Stromal cell of bone marrow (primary cell): ENCODE measurements around the gene ASCC2.
"Not testable (repeated sequence)": the region's sequence is repeated elsewhere in the genome, so short reads cannot be mapped to it uniquely, and the experiment has no call there.

Experiments used
- DNase-seq: peaks from one replicate; pipeline ENCODE4 v3.0.0-alpha.2; 2012; ENCODE audit warnings: low read depth

Gene ASCC2, protein sequence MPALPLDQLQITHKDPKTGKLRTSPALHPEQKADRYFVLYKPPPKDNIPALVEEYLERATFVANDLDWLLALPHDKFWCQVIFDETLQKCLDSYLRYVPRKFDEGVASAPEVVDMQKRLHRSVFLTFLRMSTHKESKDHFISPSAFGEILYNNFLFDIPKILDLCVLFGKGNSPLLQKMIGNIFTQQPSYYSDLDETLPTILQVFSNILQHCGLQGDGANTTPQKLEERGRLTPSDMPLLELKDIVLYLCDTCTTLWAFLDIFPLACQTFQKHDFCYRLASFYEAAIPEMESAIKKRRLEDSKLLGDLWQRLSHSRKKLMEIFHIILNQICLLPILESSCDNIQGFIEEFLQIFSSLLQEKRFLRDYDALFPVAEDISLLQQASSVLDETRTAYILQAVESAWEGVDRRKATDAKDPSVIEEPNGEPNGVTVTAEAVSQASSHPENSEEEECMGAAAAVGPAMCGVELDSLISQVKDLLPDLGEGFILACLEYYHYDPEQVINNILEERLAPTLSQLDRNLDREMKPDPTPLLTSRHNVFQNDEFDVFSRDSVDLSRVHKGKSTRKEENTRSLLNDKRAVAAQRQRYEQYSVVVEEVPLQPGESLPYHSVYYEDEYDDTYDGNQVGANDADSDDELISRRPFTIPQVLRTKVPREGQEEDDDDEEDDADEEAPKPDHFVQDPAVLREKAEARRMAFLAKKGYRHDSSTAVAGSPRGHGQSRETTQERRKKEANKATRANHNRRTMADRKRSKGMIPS

GRCh38 chr22:29837741-29838598, at the start of gene ASCC2:
Gene ASCC2, minus strand, starts transcription at chr22:29838274. Its CDS starts 5,949 bp downstream, at chr22:29832325.
- DNase-seq: peak; percentile 92

DNA sequence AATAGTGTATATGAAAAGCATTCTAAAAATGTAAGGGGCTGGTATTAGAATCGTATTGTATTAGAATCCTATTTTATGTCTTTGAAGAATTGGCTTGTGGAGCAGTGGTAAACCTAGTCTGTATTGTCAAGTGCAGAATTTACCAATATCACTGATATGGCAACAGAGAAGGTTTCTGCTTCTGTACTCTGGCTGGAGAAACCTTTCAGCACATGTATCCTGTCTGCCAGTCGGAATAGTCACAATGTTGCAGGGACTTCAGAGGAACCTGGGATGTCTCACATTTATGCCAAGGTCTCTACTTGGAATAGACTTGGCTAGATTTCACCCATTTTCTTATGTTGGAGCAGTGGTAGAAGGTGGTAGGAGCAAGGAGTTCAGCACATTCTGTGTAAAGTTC, 49.3 kb upstream of the ASCC2 start:
- DNase-seq: no peak

GRCh38 chr22:29886596-29886995, 48.5 kb upstream of the ASCC2 start:
- DNase-seq: no peak

- no peak for DNase-seq
Observed at GRCh38 chr22:29885610-29886009, 47.5 kb upstream of the ASCC2 start.

DNA sequence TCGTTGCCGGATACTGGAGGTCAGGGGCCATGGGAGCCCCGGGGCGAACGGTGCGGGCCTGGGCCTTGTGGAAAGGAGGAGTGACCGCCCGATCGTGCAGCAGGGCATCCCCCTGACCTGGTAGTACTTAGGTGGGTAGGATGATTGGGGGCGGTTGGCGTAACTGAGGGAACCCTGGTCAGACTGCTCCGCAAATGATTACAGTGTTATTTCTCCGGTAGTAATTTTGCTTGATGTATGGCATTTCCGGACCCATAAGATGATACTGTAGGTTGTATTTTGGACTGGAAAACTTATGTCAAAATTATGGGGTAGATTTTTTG, 45.7 kb upstream of the ASCC2 start:
- DNase-seq: peak; percentile 3

GRCh38 chr22:29883045-29883774, 45.1 kb upstream of the ASCC2 start, which contains the start of gene MTMR3:
Gene MTMR3, plus strand, starts transcription at chr22:29883174. Its CDS starts 87,886 bp downstream, at chr22:29971060.
- peak; percentile 67 for DNase-seq

DNA sequence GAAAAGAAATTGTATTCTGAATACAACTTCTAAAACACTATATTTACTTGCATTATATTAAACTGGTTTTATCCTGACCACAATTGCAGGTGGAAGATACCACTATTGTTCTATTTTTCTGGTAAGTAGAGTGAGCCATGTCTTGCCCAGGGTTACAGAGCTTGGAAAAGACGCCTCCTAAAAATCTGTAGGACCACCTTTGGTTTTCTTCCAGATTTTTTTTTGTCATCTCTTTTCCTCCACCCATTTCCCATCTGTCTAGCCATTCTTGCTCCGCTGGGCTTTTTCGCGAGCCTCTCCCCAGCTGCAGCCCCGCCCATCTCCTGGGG, 44.6 kb upstream of the ASCC2 start:
- DNase-seq: no peak

DNA sequence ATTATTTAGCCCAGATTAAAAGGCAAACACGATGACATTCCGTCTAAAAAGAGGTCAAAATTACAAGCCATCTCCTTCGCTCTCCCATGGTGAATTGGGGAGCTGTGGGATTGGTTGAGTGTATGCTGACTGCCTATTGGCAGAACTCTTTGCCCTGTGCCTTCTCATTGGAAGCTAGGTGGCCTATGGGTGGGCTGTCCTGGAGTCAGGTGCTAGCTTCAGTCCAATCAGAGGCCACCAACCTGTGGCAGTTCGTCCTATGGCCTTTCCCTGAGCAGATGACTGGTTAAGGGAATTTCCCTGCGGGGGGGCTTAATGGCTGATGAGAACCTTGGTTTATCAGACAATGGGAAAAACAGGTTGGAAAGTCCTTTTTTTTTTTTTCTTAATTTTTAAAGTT, 41.7 kb upstream of the ASCC2 start:
- DNase-seq: no peak

GRCh38 chr22:29877620-29878019, 39.5 kb upstream of the ASCC2 start:
- peak; percentile 86 for DNase-seq

DNA sequence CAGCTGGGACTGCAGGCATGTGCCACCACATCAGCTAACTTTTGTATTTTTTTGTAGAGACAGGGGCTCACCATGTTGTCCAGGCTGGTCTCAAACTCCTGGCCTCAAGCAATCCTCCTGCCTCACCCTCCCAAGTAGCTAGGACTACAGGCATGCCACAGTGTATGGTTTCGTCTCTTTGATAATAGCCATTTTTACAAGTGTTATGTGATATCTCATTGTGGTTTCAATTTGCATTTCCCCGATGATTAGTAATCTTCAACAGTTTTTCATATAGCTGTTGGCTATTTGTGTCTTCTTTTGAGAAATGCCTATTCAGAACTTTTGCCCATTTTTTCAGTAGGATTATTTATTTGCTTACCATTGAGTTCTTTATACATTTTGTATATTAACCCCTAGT, 35.9 kb upstream of the ASCC2 start:
- DNase-seq: no peak

DNA sequence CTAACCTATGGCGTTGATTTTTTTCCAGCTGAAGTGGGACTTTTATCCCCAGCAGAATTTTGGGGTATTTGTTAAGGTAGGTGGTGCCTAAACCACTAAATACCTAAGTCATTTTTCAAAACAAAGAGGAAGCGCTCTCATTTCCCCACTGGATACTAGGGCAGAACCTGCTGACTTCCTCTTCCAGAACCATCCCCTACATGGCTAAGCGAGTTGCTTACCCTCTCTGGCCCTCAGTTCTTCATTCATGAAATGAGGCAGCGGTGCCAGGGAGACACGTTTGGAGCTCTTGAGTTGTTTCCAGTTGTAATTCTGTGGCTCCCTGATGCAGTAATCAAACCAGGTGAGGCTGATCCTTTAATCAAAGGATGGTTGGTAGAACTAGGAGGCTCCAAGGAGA, 34.9 kb upstream of the ASCC2 start:
- no peak for DNase-seq

- DNase-seq: no peak
Observed at GRCh38 chr22:29872144-29872893, 34.2 kb upstream of the ASCC2 start.

- DNase-seq: no peak
Observed at GRCh38 chr22:29871684-29872083, 33.6 kb upstream of the ASCC2 start.

DNA sequence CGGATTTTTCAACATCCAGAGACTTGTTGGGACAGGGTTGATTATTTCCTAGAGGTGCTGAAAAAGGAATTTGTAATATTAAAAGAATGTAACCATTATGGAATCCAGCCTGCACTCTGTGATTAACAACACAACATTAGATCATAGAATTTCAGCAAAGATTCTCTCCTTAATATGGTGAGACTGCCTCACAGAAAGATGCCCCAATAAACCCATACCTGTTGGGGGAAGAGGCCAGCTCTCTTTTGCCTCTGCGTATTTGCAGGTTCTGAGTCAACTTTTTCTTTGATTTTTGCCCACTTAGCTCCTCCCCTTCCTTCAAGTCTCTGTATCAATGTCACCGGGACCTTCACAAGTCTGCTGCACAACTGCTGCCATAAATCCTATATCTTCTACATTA, 32.5 kb upstream of the ASCC2 start:
- DNase-seq: no peak

GRCh38 chr22:29867851-29868250, 29.8 kb upstream of the ASCC2 start:
- DNase-seq: no peak

DNA sequence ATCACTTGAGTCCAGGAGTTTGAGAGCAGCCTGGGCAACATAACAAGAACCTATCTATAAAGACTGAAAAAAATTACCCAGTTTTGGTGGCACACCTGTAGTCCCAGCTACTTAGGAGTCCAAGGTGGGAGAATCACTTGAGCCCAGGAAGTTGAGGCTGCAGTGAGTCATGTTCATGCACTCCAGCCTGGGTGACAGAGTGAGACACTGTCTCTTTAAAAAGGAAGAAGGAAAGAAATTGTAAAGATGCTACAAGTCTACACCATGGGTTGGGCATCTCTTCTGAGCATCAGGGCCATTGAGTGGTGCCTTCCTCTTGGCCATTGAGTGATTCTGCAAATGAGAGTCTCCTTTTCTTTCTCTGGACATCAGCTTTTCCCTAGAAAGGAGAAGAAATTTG, 29.2 kb upstream of the ASCC2 start:
- no peak for DNase-seq

- DNase-seq: not testable (repeated sequence)
Observed at GRCh38 chr22:29865572-29865971, 27.5 kb upstream of the ASCC2 start.

- no peak for DNase-seq
Observed at GRCh38 chr22:29861672-29862297, 23.7 kb upstream of the ASCC2 start.

- no peak for DNase-seq
Observed at GRCh38 chr22:29860006-29860766, 22.1 kb upstream of the ASCC2 start.

DNA sequence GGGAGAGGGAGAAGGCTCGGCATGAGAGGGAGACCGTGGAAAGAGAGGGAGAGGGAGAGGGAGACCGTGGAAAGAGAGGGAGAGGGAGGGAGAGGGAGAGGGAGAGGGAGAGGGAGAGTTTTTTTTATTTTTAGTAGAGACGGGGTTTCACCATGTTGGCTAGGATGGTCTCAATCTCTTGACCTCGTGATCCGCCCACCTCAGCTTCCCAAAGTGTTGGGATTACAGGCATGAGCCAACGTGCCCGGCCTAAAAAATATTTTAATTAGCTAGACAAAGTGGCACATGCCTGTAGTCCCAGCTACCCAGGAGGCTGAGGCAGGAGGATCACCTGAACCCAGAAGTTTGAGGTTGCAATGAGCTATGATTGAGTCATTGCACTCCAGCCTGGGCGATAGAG, 21.0 kb upstream of the ASCC2 start:
- not testable (repeated sequence) for DNase-seq
